HCT116 (cell line): ENCODE measurements around the gene SSR1. TPM values are rescaled to one million over a fixed set of nuclear protein-coding genes. Genes with fewer than 3 reads are reported as not detected.

Source experiments
- EGR1 ChIP-seq: IDR thresholded peaks from 2 replicates; pipeline ENCODE4 v1.6.1; 2012; ENCODE audit warnings: low read depth
- EZH2 ChIP-seq: fragments of 200-600 bp; sonication (generic); IDR thresholded peaks from 2 replicates; pipeline ENCODE4 v1.6.1; 2017; ENCODE audit warnings: antibody characterized with exemption, mixed run types
- JUND ChIP-seq: IDR thresholded peaks from 2 replicates; pipeline ENCODE4 v1.6.1; 2012
- POLR2AphosphoS5 ChIP-seq: IDR thresholded peaks from 2 replicates; pipeline ENCODE4 v1.6.1; 2011; ENCODE audit warnings: mild to moderate bottlenecking, low read depth, low read length, moderate library complexity
- RAD21 ChIP-seq: IDR thresholded peaks from 2 replicates; pipeline ENCODE4 v1.6.1; 2012; ENCODE audit warnings: low read depth, mild to moderate bottlenecking
- SIN3A ChIP-seq: IDR thresholded peaks from 2 replicates; pipeline ENCODE4 v1.6.1; 2012; ENCODE audit warnings: low read depth
- SRF ChIP-seq: IDR thresholded peaks from 2 replicates; pipeline ENCODE4 v1.6.1; 2012; ENCODE audit warnings: low read depth
- YY1 ChIP-seq: IDR thresholded peaks from 2 replicates; pipeline ENCODE4 v1.6.1; 2011; ENCODE audit warnings: low read length, low read depth, moderate library complexity, mild to moderate bottlenecking; ENCODE audit not compliant: insufficient replicate concordance; ENCODE audit errors: extremely low read depth
- ZFX ChIP-seq: fragments of 450-650 bp; IDR thresholded peaks from 2 replicates; pipeline ENCODE4 v1.6.1; 2017
- total RNA-seq: library from RNA; stranded (reverse); gene quantifications from one replicate; pipeline ENCODE4 v1.2.1, GENCODE V29; 2021; ENCODE audit not compliant: unreplicated experiment
- TF ChIP-seq, protein P1 (sequence below): IDR thresholded peaks from 2 replicates; pipeline ENCODE4 v1.6.1; 2011; ENCODE audit warnings: mild to moderate bottlenecking, low read length, moderate library complexity; ENCODE audit not compliant: insufficient replicate concordance; ENCODE audit errors: extremely low read depth
- TF ChIP-seq, protein P2 (sequence below), 3 experiments: fragments of 200-600 bp in 1 of 3; sonication (generic) in 1 of 3; IDR thresholded peaks in 2 of 3; conservative IDR thresholded peaks in 1 of 3; 2 replicates each; pipeline ENCODE4 v1.5.1; 2012 to 2017; ENCODE audit warnings: low read depth in 2 of 3, low read length in 2 of 3, antibody characterized with exemption in 1 of 3, borderline replicate concordance in 1 of 3, control low read depth in 1 of 3, mild to moderate bottlenecking in 1 of 3, mixed read lengths in 1 of 3, mixed run types in 1 of 3, moderate library complexity in 1 of 3; ENCODE audit not compliant: insufficient read depth in 1 of 3

SSR1 gene
- total RNA-seq, 1 experiment from 2014 or later = 127 TPM

DNA sequence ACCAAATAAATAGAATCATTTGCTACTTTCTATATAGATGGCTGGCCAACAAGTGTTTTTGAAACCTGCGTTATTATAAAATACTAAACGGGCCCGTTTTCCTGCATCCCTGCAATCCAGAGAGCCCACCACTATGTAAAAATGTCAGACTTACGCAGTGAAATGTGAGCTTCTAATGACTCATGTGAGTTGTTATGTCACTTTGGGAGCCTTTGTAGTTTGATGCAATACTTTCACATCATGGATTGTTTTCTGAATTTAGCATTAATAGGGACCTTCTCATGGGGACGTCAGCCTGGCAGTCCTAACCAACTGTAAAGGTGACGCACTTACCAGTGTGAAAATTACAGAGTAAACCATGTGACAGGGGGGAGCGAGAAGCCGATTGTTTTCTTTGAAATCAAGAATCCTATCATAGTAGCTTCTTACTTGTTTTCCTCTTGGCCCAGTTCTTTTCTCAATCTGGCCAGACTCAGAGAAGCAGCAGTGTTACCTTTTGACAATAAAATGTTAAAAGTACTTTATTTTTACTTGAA is 75.3 kb downstream of the SSR1 start (continued):
- TF ChIP-seq YY1 (no peak), ZFX (no peak), SRF (0 out of 2 replicates have a peak, but pooled peaks have one; percentile 14), JUND (peak; percentile 36; the same call in 1 of the 2 replicates), EZH2 (no peak), SIN3A (no peak), POLR2AphosphoS5 (no peak), RAD21 (no peak), EGR1 (no peak)
- TF ChIP-seq, protein P1, sequence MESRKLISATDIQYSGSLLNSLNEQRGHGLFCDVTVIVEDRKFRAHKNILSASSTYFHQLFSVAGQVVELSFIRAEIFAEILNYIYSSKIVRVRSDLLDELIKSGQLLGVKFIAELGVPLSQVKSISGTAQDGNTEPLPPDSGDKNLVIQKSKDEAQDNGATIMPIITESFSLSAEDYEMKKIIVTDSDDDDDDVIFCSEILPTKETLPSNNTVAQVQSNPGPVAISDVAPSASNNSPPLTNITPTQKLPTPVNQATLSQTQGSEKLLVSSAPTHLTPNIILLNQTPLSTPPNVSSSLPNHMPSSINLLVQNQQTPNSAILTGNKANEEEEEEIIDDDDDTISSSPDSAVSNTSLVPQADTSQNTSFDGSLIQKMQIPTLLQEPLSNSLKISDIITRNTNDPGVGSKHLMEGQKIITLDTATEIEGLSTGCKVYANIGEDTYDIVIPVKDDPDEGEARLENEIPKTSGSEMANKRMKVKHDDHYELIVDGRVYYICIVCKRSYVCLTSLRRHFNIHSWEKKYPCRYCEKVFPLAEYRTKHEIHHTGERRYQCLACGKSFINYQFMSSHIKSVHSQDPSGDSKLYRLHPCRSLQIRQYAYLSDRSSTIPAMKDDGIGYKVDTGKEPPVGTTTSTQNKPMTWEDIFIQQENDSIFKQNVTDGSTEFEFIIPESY = no peak
- TF ChIP-seq, protein P2, sequence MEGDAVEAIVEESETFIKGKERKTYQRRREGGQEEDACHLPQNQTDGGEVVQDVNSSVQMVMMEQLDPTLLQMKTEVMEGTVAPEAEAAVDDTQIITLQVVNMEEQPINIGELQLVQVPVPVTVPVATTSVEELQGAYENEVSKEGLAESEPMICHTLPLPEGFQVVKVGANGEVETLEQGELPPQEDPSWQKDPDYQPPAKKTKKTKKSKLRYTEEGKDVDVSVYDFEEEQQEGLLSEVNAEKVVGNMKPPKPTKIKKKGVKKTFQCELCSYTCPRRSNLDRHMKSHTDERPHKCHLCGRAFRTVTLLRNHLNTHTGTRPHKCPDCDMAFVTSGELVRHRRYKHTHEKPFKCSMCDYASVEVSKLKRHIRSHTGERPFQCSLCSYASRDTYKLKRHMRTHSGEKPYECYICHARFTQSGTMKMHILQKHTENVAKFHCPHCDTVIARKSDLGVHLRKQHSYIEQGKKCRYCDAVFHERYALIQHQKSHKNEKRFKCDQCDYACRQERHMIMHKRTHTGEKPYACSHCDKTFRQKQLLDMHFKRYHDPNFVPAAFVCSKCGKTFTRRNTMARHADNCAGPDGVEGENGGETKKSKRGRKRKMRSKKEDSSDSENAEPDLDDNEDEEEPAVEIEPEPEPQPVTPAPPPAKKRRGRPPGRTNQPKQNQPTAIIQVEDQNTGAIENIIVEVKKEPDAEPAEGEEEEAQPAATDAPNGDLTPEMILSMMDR (IDR thresholded peaks at IDR 0.05 in 2 of 3, conservative IDR thresholded peaks at IDR 0.05 in 1 of 3; ENCODE audit: borderline replicate concordance in 1 of 3, insufficient read depth in 1 of 3, low read depth in 2 of 3, low read length in 2 of 3) = no peak
